ENCODE data around the gene FTSJ3. TPM values are rescaled to one million over a fixed set of nuclear protein-coding genes. Genes with fewer than 3 reads are reported as not detected.

FTSJ3 gene
- total and polyA plus RNA-seq, 2 of the 13 experiments (the other 11 are each of a cell fraction or from before 2014, with no cell fraction given) = 26.0 to 64.2 TPM

DNA sequence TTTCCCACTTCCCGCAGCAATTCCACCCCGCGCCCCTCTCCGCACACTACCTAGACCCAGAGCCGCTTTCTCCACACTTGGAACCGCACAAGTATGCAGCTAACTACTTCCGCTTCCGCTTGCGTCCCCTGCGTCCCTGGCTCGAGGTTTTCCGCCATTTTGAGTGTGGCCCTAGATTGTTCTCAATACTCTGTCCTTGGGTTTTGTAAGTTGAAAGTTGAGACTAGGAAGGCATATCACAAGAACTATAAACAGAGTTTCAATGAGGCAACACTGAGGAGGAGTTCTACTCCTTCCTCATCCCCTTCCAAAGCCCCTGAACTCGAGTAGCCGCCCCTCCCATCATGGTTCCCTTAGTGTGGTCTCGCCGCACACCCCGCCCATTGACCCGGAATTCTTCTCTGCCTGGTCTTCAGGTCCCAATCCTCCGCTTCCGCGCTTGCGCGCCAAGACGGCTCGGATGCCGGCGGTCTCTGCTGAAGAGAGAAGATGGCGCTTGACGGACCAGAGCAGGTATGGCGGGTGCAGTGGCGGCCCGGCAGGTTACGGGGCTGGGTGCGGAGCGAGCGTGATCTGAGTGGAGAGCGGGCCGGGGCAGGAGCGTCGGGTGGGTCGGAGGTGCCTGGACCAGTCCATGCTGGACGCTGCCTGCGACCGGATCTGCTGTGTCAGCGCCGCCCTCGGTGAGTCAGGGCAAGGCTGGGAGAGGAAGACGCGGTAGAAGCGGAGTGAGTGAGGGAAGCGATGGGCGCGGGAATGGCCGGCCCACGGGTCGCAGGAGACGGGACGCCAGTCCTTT, at the start of gene FTSJ3, which contains the start of gene PSMC5 (continued):
- TF ChIP-seq, protein P1, sequence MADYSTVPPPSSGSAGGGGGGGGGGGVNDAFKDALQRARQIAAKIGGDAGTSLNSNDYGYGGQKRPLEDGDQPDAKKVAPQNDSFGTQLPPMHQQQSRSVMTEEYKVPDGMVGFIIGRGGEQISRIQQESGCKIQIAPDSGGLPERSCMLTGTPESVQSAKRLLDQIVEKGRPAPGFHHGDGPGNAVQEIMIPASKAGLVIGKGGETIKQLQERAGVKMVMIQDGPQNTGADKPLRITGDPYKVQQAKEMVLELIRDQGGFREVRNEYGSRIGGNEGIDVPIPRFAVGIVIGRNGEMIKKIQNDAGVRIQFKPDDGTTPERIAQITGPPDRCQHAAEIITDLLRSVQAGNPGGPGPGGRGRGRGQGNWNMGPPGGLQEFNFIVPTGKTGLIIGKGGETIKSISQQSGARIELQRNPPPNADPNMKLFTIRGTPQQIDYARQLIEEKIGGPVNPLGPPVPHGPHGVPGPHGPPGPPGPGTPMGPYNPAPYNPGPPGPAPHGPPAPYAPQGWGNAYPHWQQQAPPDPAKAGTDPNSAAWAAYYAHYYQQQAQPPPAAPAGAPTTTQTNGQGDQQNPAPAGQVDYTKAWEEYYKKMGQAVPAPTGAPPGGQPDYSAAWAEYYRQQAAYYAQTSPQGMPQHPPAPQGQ (CRISPR knock-in tag; IDR thresholded peaks at IDR 0.05; ENCODE audit: borderline replicate concordance) = no peak
- no peak for TF ChIP-seq ZBTB37 (CRISPR knock-in tag; IDR thresholded peaks at IDR 0.05)
- peak; percentile 100 for TF ChIP-seq THAP7 (CRISPR knock-in tag; IDR thresholded peaks at IDR 0.05)
- TF ChIP-seq THRA (CRISPR knock-in tag; IDR thresholded peaks at IDR 0.05; ENCODE audit: borderline replicate concordance) = peak; percentile 59
- no peak for TF ChIP-seq ATM (IDR thresholded peaks at IDR 0.05; ENCODE audit: borderline replicate concordance)
- TF ChIP-seq NONO (IDR thresholded peaks at IDR 0.05) = no peak
- peak; percentile 98 for TF ChIP-seq NONO (CRISPR knock-in tag; conservative IDR thresholded peaks at IDR 0.05)
- peak; percentile 99 for TF ChIP-seq ZNF337 (CRISPR knock-in tag; IDR thresholded peaks at IDR 0.05; ENCODE audit: borderline replicate concordance, low read depth)
- TF ChIP-seq, protein P2, sequence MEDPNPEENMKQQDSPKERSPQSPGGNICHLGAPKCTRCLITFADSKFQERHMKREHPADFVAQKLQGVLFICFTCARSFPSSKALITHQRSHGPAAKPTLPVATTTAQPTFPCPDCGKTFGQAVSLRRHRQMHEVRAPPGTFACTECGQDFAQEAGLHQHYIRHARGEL (CRISPR knock-in tag; IDR thresholded peaks at IDR 0.05) = peak; percentile 85; the same call in 1 of the 2 replicates
- TF ChIP-seq MBNL3 (CRISPR knock-in tag; conservative IDR thresholded peaks at IDR 0.05) = no peak
- peak; percentile 97 for TF ChIP-seq ZNF776 (CRISPR knock-in tag; IDR thresholded peaks at IDR 0.05)
- TF ChIP-seq ATF7 (IDR thresholded peaks at IDR 0.05) = no peak
- TF ChIP-seq ATF7 (CRISPR knock-in tag; IDR thresholded peaks at IDR 0.05) = peak; percentile 82
- TF ChIP-seq HIVEP1 (CRISPR knock-in tag; IDR thresholded peaks at IDR 0.05) = peak; percentile 77
- TF ChIP-seq SAP130 (CRISPR knock-in tag; IDR thresholded peaks at IDR 0.05; ENCODE audit: low read depth) = peak; percentile 89
- peak; percentile 81 for TF ChIP-seq ZFY (CRISPR knock-in tag; IDR thresholded peaks at IDR 0.05)
- TF ChIP-seq ZNF430 (CRISPR knock-in tag; IDR thresholded peaks at IDR 0.05) = peak; percentile 96
- peak; percentile 88; the same call in 1 of the 2 replicates for TF ChIP-seq SNAPC4 (CRISPR knock-in tag; IDR thresholded peaks at IDR 0.05)

Measured in HepG2 (cell line).